Large intestine (tissue), 3 donors: ENCODE results near the gene CMYA5. TPM values are rescaled to one million over a fixed set of nuclear protein-coding genes. Genes with fewer than 3 reads are reported as not detected.

ENCODE experiments used
- DNase-seq, 2 donors: peaks; one replicate each; pipeline versions ENCODE4 v3.0.0 to v3.0.0-alpha.2; 2013
- H3K27ac ChIP-seq: one replicate; pipeline ENCODE4 v1.5.1; 2013; ENCODE audit warnings: low read length
- H3K27me3 ChIP-seq: 2 replicates; pipeline ENCODE4 v1.6.1; 2013; ENCODE audit warnings: low read length; ENCODE audit not compliant: control insufficient read depth, insufficient read depth
- H3K36me3 ChIP-seq: 2 replicates; pipeline ENCODE4 v1.6.1; 2013; ENCODE audit warnings: low read length; ENCODE audit not compliant: control insufficient read depth, insufficient read depth
- H3K4me1 ChIP-seq: one replicate; pipeline ENCODE4 v1.6.1; 2013; ENCODE audit warnings: low read length; ENCODE audit not compliant: control insufficient read depth, insufficient read depth
- H3K4me3 ChIP-seq: one replicate; pipeline ENCODE4 v1.5.1; 2013; ENCODE audit warnings: low read length
- H3K9me3 ChIP-seq: one replicate; pipeline ENCODE4 v1.6.1; 2013; ENCODE audit warnings: mild to moderate bottlenecking, low read depth, low read length, moderate library complexity; ENCODE audit not compliant: control insufficient read depth
- WGBS: methylation state at CpG from one replicate; pipeline ENCODE4 v1.1.5; 2013; ENCODE audit warnings: low lambda C conversion rate; ENCODE audit not compliant: insufficient coverage; 5-methylcytosine and 5-hydroxymethylcytosine counted together
- polyA plus RNA-seq: library from polyadenylated mRNA; unstranded; fragments of 120-200 nt; gene quantifications from one replicate; pipeline ENCODE4 v1.2.1, GENCODE V29; 2013

The CMYA5 gene
- polyA plus RNA-seq, 1 donor: 2.3 TPM

- no peaks in the 10 kb centered on the region for H3K4me1 ChIP-seq
- WGBS: 83% methylated on average over 7 of the region's 14 CpGs
- no peak overlapping the region for H3K4me3 ChIP-seq
- H3K27me3 ChIP-seq: peaks cover 2% of the 10 kb centered on the region
- no peaks in the 10 kb centered on the region for H3K36me3 ChIP-seq
- H3K27ac ChIP-seq: no peak overlapping the region
- H3K9me3 ChIP-seq: no peaks in the 10 kb centered on the region
- no peak for DNase-seq
These were observed 38.1 kb downstream of the CMYA5 start for GRCh38 chr5:79727451-79728355.

GRCh38 chr5:79728396-79728795 lies 38.8 kb downstream of the CMYA5 start:
- no peak for DNase-seq
- WGBS: 94% methylated on average over 3 of the region's 4 CpGs
- no peaks in the 10 kb centered on the region for H3K36me3 ChIP-seq

GRCh38 chr5:79729679-79730078 lies 40.0 kb downstream of the CMYA5 start:
- Histone ChIP-seq H3K27ac (no peak overlapping the region), H3K9me3 (no peaks in the 10 kb centered on the region), H3K27me3 (peaks cover 12% of the 10 kb centered on the region), H3K4me1 (no peaks in the 10 kb centered on the region), H3K36me3 (no peaks in the 10 kb centered on the region), H3K4me3 (no peak overlapping the region)
- WGBS: no CpG with 5 or more reads among the region's 2 CpGs
- no peak for DNase-seq

More at GRCh38 chr5:79728396-79728795, 38.8 kb downstream of the CMYA5 start:
- H3K4me1 ChIP-seq: no peaks in the 10 kb centered on the region
- H3K9me3 ChIP-seq: no peaks in the 10 kb centered on the region
- H3K27me3 ChIP-seq: peaks cover 5% of the 10 kb centered on the region
- no peak overlapping the region for H3K27ac ChIP-seq
- H3K4me3 ChIP-seq: no peak overlapping the region

- no peak overlapping the region for H3K4me3 ChIP-seq
- no CpG with 5 or more reads among the region's 3 CpGs for WGBS
- H3K9me3 ChIP-seq: no peaks in the 10 kb centered on the region
- no peak overlapping the region for H3K27ac ChIP-seq
- DNase-seq: no peak
- no peaks in the 10 kb centered on the region for H3K4me1 ChIP-seq
- H3K27me3 ChIP-seq: peaks cover 12% of the 10 kb centered on the region
- no peaks in the 10 kb centered on the region for H3K36me3 ChIP-seq
These were observed 40.9 kb downstream of the CMYA5 start for GRCh38 chr5:79730564-79730963.

- H3K27me3 ChIP-seq: peaks cover 12% of the 10 kb centered on the region
- DNase-seq: no peak
- no peak overlapping the region for H3K27ac ChIP-seq
- H3K9me3 ChIP-seq: no peaks in the 10 kb centered on the region
- no peaks in the 10 kb centered on the region for H3K36me3 ChIP-seq
- H3K4me3 ChIP-seq: no peak overlapping the region
- no CpG with 5 or more reads among the region's 2 CpGs for WGBS
- no peaks in the 10 kb centered on the region for H3K4me1 ChIP-seq
These were observed 42.1 kb downstream of the CMYA5 start for GRCh38 chr5:79731775-79732174.

- Histone ChIP-seq H3K9me3 (no peaks in the 10 kb centered on the region), H3K4me1 (no peaks in the 10 kb centered on the region), H3K27ac (no peak overlapping the region), H3K27me3 (peaks cover 9% of the 10 kb centered on the region), H3K4me3 (no peak overlapping the region), H3K36me3 (no peaks in the 10 kb centered on the region)
- DNase-seq: no peak
- WGBS: 100% methylated on average over 5 of the region's 14 CpGs
These were observed 47.2 kb downstream of the CMYA5 start for GRCh38 chr5:79736528-79737514.

- no peak overlapping the region for H3K4me3 ChIP-seq
- H3K36me3 ChIP-seq: no peaks in the 10 kb centered on the region
- peaks cover 7% of the 10 kb centered on the region for H3K27me3 ChIP-seq
- H3K4me1 ChIP-seq: no peaks in the 10 kb centered on the region
- DNase-seq: no peak
- H3K27ac ChIP-seq: no peak overlapping the region
- no peaks in the 10 kb centered on the region for H3K9me3 ChIP-seq
- 80% methylated on average over 2 of the region's 5 CpGs for WGBS
These were observed 48.7 kb downstream of the CMYA5 start for GRCh38 chr5:79738349-79738748.

GRCh38 chr5:79742549-79743136 lies 53.0 kb downstream of the CMYA5 start:
- WGBS: no CpG with 5 or more reads among the region's 3 CpGs
- Histone ChIP-seq H3K27ac (no peak overlapping the region), H3K36me3 (no peaks in the 10 kb centered on the region), H3K9me3 (no peaks in the 10 kb centered on the region), H3K4me3 (no peak overlapping the region), H3K4me1 (no peaks in the 10 kb centered on the region), H3K27me3 (no peaks in the 10 kb centered on the region)
- no peak for DNase-seq

- DNase-seq: no peak
- Histone ChIP-seq H3K27me3 (no peaks in the 10 kb centered on the region), H3K4me1 (no peaks in the 10 kb centered on the region), H3K9me3 (no peaks in the 10 kb centered on the region), H3K27ac (no peak overlapping the region), H3K36me3 (no peaks in the 10 kb centered on the region), H3K4me3 (no peak overlapping the region)
- no CpG with 5 or more reads among the region's 7 CpGs for WGBS
These were observed 54.4 kb downstream of the CMYA5 start for GRCh38 chr5:79743846-79744605.
